OCI-LY3 (cell line): Measurements from ENCODE around the gene DHCR7.

Experiments
- CTCF ChIP-seq: fragments of 200-600, 300-600 bp; sonication (generic); IDR thresholded peaks from 2 replicates; pipeline ENCODE4 v1.5.1; 2014; ENCODE audit warnings: antibody characterized with exemption, low read length, low read depth
- EZH2phosphoT487 ChIP-seq: fragments of 200-600 bp; shearing (Covaris generic); IDR thresholded peaks from 2 replicates; pipeline ENCODE4 v1.6.1; 2018; ENCODE audit warnings: antibody characterized with exemption, mixed run types, low read depth

- no peak for TF ChIP-seq CTCF
- no peak for TF ChIP-seq EZH2phosphoT487
Observed at GRCh38 chr11:71466358-71466757, 18.2 kb upstream of the DHCR7 start.
